HG02588 (cell line): ENCODE data around the gene TTC39C.

ENCODE experiments used
- ATAC-seq: cut with Tn5 transposase; IDR thresholded peaks from one replicate; pipeline ENCODE4 v1.9.1; 2021; ENCODE audit warnings: mild to moderate bottlenecking, moderate library complexity; ENCODE audit not compliant: unreplicated experiment

The TTC39C gene

GRCh38 chr18:24177499-24178133 is 163.1 kb downstream of the TTC39C start:
- no peak for ATAC-seq

- ATAC-seq: no peak
These were observed 165.5 kb downstream of the TTC39C start for GRCh38 chr18:24180048-24180447.

- ATAC-seq: no peak
These were observed 167.3 kb downstream of the TTC39C start for GRCh38 chr18:24181806-24182205.
